NCI-H2107 (cell line): Measurements from ENCODE around the gene GEMIN7.
"Not testable (repeated sequence)": the region's sequence is repeated elsewhere in the genome, so short reads cannot be mapped to it uniquely, and the experiment has no call there.

ENCODE experiments used
- DNase-seq: peaks from one replicate; lab custom pipeline; 2025; lab: John Stamatoyannopoulos, UW

Gene GEMIN7

GRCh38 chr19:45104658-45105349 lies 25.7 kb downstream of the GEMIN7 start:
- no peak for DNase-seq

- not testable (repeated sequence) for DNase-seq
Measured at GRCh38 chr19:45106363-45106762, 27.3 kb downstream of the GEMIN7 start.

GRCh38 chr19:45107621-45108150 lies 28.6 kb downstream of the GEMIN7 start:
- DNase-seq = no peak

GRCh38 chr19:45110851-45111266 lies 31.8 kb downstream of the GEMIN7 start:
- DNase-seq = no peak

- DNase-seq = no peak
Measured at GRCh38 chr19:45112111-45112827, 33.2 kb downstream of the GEMIN7 start.

GRCh38 chr19:45113628-45114027 lies 34.6 kb downstream of the GEMIN7 start:
- peak; percentile 64 for DNase-seq

- DNase-seq = no peak
Measured at GRCh38 chr19:45114116-45114515, 35.1 kb downstream of the GEMIN7 start.

- DNase-seq = peak; percentile 81
Measured at GRCh38 chr19:45115809-45116615, 37.0 kb downstream of the GEMIN7 start.

GRCh38 chr19:45117167-45117594 lies 38.1 kb downstream of the GEMIN7 start:
- DNase-seq = peak; percentile 83

- no peak for DNase-seq
Measured at GRCh38 chr19:45117671-45118070, 38.6 kb downstream of the GEMIN7 start.

GRCh38 chr19:45118106-45118505 lies 39.0 kb downstream of the GEMIN7 start:
- no peak for DNase-seq

- not testable (repeated sequence) for DNase-seq
Measured at GRCh38 chr19:45118591-45119355, 39.7 kb downstream of the GEMIN7 start.

- no peak for DNase-seq
Measured at GRCh38 chr19:45119582-45119981, 40.5 kb downstream of the GEMIN7 start.

- no peak for DNase-seq
Measured at GRCh38 chr19:45121827-45122345, 42.8 kb downstream of the GEMIN7 start.

- no peak for DNase-seq
Measured at GRCh38 chr19:45122832-45123231, 43.8 kb downstream of the GEMIN7 start.

- no peak for DNase-seq
Measured at GRCh38 chr19:45123440-45123850, 44.4 kb downstream of the GEMIN7 start.

- DNase-seq = no peak
Measured at GRCh38 chr19:45124021-45124420, 45.0 kb downstream of the GEMIN7 start.

GRCh38 chr19:45125360-45125759 lies 46.3 kb downstream of the GEMIN7 start:
- DNase-seq = no peak

GRCh38 chr19:45125975-45126493 lies 47.0 kb downstream of the GEMIN7 start:
- peak; percentile 33 for DNase-seq

- no peak for DNase-seq
Measured at GRCh38 chr19:45126654-45127053, 47.6 kb downstream of the GEMIN7 start.

GRCh38 chr19:45128146-45128545 lies 49.1 kb downstream of the GEMIN7 start:
- DNase-seq = no peak
